Left cardiac atrium (tissue), 4 donors: ENCODE results near the gene ZNF331. TPM values are rescaled to one million over a fixed set of nuclear protein-coding genes. Genes with fewer than 3 reads are reported as not detected.

Experiments
- ATAC-seq, 2 donors: fragments of 200-7000 bp; cut with Tn5 transposase; one replicate each; pipeline ENCODE4 v1.9.1; 2020; ENCODE audit warnings: mild to moderate bottlenecking in 2 of 2, moderate library complexity in 2 of 2
- DNase-seq: peaks from one replicate; pipeline ENCODE4 v3.0.0-alpha.2; 2020
- intact Hi-C, 2 donors: fragments of 100-400 bp; cut with DNase I; formaldehyde crosslinking; loops; one replicate each; pipeline versions ENCODE4 v1.14.1 to v1.15.1; 2022 to 2023
- total RNA-seq, 2 donors: library from RNA; stranded (reverse); fragmentation: NEBNext Ultra II Directional; extraction: Animal tissue kit (Norgen Biotek cat#: 25700); gene quantifications; one replicate each; pipeline ENCODE4 v1.2.1, GENCODE V29; 2021
- donor health status: DM: no; HTN: yes; CAD: no.
- donor health status: DM: no; HTN: yes; CAD: no; lungs with severe emphysema.
- donor health status: DM: yes; HTN: yes; CAD: no.
- donor health status: Dilated cardiomyopathy.

ZNF331 gene
- total RNA-seq, 2 donors from 2014 or later, result 10.4 to 36.1 TPM

DNA sequence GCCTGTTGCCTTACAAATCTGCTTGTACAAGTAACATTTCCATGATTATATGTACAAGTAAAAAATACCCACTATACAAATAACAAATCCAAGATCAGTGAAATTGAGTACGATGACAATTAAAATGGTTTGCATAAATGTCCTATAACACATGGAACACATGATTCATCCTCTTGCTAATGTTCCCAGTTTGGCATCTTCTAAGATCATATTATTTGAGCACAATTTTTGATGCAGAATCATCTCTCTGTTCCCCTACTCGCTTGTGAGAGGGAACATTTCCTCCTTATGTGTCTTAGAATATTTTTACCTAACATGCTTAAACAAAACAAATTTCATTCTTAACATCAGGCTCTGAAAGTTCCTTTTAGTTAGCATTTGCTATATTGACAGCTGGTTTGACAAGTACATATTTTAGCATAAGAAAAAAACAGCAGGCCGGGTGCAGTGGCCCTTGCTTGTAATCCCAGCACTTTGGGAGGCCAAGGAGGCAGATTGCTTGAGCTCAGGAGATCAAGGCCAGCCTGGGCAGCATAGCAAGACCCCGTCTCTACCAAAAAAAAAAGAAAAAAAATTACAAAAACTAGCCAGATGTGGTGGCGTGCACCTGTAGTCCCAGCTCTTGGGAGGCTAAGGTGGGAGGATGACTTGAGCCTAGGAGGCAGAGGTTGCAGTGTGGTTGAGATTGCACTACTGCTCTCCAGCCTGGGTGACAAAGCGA is 14.2 kb downstream of the ZNF331 start:
- no peak for DNase-seq
- intact Hi-C loops, result no loop called here
- ATAC-seq, result no peak

GRCh38 chr19:53553156-53553555 is 15.2 kb downstream of the ZNF331 start:
- intact Hi-C loops, result no loop called here
- ATAC-seq (no peak), DNase-seq (no peak)

DNA sequence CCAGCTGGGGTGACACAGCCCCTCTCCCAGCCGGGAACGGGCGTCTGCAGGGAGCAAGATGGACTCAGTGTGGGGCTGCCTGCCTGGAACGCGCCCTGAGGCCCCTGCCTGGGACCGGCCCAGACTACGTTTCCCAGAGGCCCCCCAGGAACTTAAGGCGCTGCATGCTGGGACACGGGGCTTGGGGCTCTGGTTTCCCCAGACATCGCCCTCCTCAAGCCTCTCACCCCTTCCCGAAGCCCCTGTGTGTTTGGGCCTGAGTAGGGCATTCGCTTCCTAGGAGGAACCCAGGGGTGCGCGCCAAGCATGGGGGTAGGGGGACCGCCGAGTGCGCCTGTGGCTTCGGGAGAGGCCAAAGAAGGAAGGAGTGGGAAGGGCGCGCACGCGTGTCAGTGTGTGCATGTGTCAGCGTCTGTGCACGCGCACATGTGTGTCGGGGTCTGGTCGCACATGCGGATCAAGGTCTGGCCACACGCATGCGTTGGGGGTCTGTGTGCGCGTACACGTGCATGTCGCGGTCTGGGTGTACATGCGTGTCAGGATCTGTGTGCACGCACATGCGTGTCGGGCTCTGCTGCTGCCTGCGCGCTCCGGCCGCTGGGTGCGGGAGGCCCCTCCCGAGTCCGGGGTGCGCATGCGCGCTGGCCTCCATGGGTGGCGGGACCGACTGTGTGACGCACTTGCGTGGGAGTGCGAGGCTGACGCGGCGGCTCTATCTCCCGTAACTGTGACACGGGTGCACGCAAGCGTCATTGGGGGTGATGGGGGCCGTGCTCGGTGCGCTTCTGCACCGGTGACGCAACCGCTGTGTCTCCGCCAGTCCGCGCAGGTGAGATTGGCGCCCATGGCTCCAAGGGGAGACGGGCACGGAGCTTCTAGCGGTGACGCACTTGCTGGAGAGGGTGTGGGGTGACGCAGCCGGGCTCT is 16.2 kb downstream of the ZNF331 start:
- DNase-seq, result peak; percentile 93
- intact Hi-C loops, result no loop called here
- peak; percentile 84 to 90 for ATAC-seq

- peak; percentile 13 to 21 for ATAC-seq
- DNase-seq, result no peak
- intact Hi-C loops, result no loop called here
Observed at GRCh38 chr19:53554804-53555203, 16.9 kb downstream of the ZNF331 start.

DNA sequence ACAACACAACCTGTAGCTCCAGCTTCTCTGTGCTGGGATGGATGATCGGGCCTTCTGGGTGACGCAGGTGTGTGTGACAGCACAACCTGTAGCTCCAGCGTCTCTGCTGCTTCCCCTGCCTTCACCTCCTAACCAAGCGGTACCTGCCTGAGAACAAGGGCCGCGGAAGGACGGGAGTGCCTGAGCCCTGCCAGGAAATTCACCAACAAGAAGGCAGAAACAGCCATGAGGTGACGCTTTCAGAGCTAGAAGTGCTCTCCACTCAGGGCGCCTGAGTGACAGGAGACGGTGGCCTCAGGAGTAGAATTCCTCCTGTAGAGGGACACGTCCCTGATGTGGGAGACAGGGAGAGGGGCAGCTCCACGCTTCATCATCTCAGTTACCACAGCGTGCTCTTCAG is 17.4 kb downstream of the ZNF331 start:
- intact Hi-C loops, result no loop called here
- ATAC-seq (no peak), DNase-seq (no peak)

DNA sequence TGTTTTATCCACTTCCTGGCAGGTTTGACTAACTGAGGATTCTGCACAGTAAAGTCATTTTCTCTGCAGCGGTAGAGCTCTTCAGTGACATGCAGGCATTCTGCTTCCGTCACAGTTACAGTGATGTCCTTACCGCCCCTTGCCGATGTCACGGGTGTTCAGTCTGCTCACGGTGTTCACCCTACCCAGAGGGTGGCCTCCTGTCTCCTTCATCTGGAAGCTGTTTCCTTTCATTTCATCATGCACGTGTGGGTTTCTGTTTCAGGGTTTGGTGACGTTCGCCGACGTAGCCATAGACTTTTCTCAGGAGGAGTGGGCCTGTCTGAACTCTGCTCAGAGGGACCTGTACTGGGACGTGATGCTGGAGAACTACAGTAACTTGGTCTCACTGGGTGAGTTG is 33.4 kb downstream of the ZNF331 start:
- intact Hi-C loops, result no loop called here
- no peak for ATAC-seq
- no peak for DNase-seq

DNA sequence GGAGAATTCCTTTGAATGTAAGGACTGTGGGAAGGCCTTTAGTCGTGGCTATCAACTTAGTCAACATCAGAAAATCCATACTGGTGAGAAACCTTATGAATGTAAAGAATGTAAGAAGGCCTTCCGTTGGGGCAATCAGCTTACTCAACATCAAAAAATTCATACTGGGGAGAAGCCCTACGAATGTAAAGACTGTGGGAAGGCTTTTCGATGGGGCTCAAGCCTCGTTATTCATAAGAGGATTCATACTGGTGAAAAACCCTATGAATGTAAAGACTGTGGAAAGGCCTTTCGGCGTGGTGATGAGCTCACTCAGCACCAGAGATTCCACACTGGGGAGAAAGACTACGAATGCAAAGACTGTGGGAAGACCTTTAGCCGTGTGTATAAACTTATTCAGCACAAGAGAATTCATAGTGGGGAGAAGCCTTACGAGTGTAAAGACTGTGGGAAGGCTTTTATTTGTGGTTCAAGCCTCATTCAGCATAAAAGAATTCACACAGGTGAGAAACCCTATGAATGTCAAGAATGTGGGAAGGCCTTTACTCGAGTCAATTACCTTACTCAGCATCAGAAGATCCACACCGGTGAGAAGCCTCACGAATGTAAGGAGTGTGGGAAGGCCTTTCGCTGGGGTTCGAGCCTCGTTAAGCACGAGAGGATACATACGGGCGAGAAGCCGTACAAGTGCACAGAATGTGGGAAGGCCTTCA is 39.2 kb downstream of the ZNF331 start:
- DNase-seq, result no peak
- ATAC-seq, result no peak
- intact Hi-C loops, result no loop called here

DNA sequence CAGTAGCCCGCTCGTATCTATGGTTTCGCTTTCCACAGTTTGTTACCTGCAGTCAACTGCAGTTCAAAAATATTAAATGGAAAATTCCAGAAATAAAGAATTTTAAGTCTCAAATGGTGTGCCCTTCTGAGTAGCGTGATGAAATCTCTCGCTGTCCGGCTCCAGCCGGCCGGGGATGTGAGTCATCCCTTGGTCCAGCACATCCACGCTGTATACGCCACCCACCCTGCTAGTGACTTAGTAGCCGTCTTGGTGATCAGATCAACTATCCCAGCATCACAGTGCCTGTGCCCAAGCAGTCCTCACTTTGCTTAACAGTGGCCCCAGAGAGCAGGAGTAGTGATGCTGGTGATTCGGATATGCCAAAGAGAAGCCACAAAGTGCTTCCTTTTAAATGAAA is 40.0 kb downstream of the ZNF331 start:
- ATAC-seq (no peak), DNase-seq (no peak)
- intact Hi-C loops, result no loop called here

- ATAC-seq, result no peak
- intact Hi-C loops, result no loop called here
- DNase-seq, result no peak
Observed at GRCh38 chr19:53579518-53579917, 41.6 kb downstream of the ZNF331 start.

DNA sequence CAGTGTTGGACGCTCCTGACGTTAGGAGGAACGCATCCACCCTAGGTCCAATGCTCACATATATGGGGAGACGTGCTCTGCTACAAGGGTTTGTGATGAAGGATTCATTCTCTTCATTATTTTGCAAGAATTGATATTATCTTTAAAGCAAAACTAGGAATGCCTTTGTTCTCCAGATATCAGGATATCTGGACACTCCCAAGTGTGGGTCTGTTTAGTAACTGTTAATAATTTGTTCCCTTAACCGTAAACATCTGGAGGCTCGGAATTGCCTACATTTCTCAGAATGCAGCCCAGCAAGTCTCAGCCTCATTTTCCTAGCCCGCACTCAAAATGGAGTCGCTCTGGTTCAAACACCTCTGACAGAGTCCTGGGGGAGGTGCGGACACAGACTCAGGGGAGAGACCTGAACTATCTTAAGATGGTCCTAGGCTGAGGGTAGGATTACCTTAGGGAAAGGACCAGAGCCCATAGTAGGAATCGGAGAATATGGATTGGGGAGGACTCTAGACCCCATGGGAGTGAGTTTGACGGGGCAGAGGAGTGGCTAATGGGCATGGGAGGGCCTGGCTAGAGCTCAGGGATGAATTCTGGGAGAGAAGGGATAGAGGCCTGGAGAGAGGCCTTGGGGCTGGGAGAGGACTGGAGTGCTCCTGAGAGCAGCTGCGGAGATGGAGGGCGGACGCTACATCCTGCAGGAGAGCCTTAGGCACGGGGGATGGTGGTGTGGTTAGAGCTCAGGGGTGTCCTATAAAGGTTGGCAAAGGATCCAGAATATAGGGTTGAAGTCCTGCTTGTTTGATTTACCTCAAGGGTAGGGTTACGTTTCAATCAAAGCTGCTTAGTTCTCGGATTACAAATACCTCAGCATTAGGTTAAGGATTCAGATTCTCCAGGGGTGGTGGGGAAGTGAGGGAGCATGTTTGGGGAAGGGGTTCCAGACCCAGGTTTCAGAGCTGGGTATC is 43.2 kb downstream of the ZNF331 start:
- no peak for DNase-seq
- intact Hi-C loops, result no loop called here
- ATAC-seq, result peak; percentile 11 to 34

GRCh38 chr19:53581871-53582279 is 43.9 kb downstream of the ZNF331 start:
- peak; percentile 5 to 8 for ATAC-seq
- DNase-seq, result no peak
- intact Hi-C loops, result no loop called here

DNA sequence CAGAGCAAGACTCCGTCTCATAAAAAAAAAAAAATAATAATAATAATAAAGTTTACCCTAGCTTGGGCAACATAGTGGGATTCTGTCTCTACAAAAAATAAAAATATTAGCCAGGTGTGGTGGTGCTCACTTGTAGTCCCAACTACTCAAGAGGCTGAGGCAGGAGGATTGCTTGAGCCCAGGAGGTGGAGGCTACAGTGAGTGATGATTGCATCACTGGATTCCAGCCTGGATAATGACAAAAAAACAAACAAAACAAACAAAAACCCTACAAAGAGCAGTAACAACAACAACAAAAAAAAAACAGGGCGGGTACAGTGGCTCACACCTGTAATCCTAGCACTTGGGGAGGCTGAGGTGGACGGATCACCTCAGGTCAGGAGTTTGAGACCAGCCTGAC is 45.2 kb downstream of the ZNF331 start:
- intact Hi-C loops, result no loop called here
- no peak for ATAC-seq
- no peak for DNase-seq

- no peak for DNase-seq
- intact Hi-C loops, result no loop called here
- ATAC-seq, result no peak
Observed at GRCh38 chr19:53586277-53586691, 48.3 kb downstream of the ZNF331 start.

GRCh38 chr19:53594811-53595509 is 57.0 kb downstream of the ZNF331 start:
- intact Hi-C loops, result loop anchor here in 1 of 2 donors (10.0 kb wide), 1 partner anchor 150 kb away; no protein-coding TSS in a partner anchor
- DNase-seq, result no peak
- no peak for ATAC-seq

DNA sequence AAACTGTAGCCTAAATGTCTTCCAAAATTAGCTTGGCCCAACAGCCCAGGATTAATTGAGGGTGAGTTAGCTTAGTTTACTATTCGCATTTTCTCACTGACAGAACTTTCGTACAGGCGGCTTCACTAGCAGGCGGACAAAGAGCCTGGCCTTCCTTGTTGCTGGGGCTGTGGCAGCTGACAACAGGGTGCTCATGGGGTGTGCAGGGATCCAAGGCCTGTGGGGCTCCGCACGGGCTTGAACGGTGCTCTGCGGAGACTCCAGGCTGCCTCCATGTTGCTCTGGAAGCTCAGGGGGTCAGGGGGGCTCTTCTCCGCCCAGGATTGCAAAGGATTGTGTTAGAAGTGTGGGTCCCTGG is 57.5 kb downstream of the ZNF331 start:
- ATAC-seq, result no peak
- DNase-seq, result no peak
- intact Hi-C loops, result loop anchor here in 1 of 2 donors (10.0 kb wide), 1 partner anchor 149 kb away; no protein-coding TSS in a partner anchor

- ATAC-seq (no peak), DNase-seq (no peak)
- intact Hi-C loops, result loop anchor here in 1 of 2 donors (10.0 kb wide), 1 partner anchor 149 kb away; no protein-coding TSS in a partner anchor
Observed at GRCh38 chr19:53596056-53596455, 58.1 kb downstream of the ZNF331 start.

DNA sequence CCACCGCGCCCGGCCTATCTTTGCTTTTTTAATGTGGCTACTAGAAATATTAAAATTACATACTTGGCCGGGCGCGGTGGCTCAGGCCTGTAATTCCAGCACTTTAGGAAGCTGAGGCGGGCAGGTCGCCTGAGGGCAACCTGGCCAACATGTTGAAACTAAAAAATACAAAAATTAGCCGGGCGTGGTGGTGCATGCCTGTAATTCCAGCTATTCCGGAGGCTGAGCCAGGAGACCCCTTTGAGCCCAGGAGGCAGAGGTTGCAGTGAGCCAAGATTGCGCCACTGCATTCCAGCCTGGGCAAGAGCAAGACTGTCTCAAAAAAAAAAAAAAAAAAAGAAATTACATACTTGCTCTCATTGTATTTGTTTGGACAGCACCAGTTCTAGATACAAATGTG is 59.1 kb downstream of the ZNF331 start:
- ATAC-seq (no peak), DNase-seq (no peak)
- intact Hi-C loops, result loop anchor here in 1 of 2 donors (10.0 kb wide), 1 partner anchor 148 kb away; no protein-coding TSS in a partner anchor

DNA sequence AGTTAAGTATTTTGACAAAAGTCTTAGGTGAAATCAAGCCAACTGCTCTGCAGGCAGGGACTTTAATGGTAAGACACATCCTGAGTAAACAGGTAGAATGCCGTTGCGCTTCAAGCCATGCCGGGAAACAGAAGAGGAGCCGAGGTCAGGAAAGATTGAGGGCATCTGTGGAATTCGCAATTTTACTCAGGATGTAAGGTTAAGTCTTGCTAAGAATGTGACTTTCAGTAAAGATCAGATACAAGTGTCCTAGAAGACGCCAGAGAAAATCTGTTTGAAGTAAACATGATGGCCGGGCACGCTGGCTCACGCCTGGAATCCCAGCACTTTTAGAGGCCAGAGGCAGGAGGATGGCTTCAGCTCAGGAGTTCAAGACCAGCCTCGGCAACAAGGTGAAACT is 60.4 kb downstream of the ZNF331 start:
- ATAC-seq (no peak), DNase-seq (no peak)
- intact Hi-C loops, result loop anchor here in 1 of 2 donors (10.0 kb wide), 1 partner anchor 146 kb away; no protein-coding TSS in a partner anchor
